Prostate gland (tissue), 2 donors: Measurements from ENCODE around the gene ZAP70.

Experiments used
- CTCF ChIP-seq, 4 experiments: fragments of 200-600 bp in 2 of 4; fragments of 450-650 bp in 2 of 4; sonication (generic) in 2 of 4; IDR thresholded peaks; 1 replicate in 3 of 4; 2 replicates in 1 of 4; pipeline ENCODE4 v1.5.1; 2016 to 2019; ENCODE audit warnings: antibody characterized with exemption in 4 of 4, mild to moderate bottlenecking in 2 of 4, moderate library complexity in 2 of 4
- POLR2A ChIP-seq: fragments of 450-650 bp; IDR thresholded peaks from one replicate; pipeline ENCODE4 v1.6.1; 2016; ENCODE audit warnings: antibody characterized with exemption, mild to moderate bottlenecking

- TF ChIP-seq CTCF (IDR thresholded peaks at IDR 0.05) (no peak), POLR2A (no peak)
Measured at GRCh38 chr2:97769711-97770110, 56.3 kb downstream of the ZAP70 start.
